ENCODE data around the gene OAS1.
A peak's percentile ranks its signal among the peaks of the same experiment; 100 is the strongest.

OAS1 gene

DNA sequence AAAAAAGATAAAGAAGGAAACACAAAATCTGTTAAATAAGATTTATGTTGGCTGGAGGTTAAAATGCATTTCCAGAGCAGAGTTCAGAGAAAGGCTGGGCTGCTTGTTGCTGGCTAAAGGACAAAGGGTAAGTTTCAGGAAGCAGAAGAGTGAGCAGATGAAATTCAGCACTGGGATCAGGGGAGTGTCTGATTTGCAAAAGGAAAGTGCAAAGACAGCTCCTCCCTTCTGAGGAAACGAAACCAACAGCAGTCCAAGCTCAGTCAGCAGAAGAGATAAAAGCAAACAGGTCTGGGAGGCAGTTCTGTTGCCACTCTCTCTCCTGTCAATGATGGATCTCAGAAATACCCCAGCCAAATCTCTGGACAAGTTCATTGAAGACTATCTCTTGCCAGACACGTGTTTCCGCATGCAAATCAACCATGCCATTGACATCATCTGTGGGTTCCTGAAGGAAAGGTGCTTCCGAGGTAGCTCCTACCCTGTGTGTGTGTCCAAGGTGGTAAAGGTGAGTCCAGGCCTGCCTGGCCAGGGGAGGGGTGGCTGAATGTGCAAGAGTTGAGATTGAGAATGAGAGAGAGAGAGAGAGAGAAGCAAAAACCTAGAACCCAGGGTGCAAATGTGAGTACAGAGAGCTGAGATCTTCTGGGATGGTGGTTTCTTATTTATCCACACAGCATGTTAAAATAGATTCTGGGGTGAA, at the start of gene OAS1:
TSS of gene OAS1 (plus strand) at position 251 of the 703 bp plus-strand sequence. CDS start at position 329, 78 bp downstream.
- TF ChIP-seq, protein P1, sequence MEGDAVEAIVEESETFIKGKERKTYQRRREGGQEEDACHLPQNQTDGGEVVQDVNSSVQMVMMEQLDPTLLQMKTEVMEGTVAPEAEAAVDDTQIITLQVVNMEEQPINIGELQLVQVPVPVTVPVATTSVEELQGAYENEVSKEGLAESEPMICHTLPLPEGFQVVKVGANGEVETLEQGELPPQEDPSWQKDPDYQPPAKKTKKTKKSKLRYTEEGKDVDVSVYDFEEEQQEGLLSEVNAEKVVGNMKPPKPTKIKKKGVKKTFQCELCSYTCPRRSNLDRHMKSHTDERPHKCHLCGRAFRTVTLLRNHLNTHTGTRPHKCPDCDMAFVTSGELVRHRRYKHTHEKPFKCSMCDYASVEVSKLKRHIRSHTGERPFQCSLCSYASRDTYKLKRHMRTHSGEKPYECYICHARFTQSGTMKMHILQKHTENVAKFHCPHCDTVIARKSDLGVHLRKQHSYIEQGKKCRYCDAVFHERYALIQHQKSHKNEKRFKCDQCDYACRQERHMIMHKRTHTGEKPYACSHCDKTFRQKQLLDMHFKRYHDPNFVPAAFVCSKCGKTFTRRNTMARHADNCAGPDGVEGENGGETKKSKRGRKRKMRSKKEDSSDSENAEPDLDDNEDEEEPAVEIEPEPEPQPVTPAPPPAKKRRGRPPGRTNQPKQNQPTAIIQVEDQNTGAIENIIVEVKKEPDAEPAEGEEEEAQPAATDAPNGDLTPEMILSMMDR (IDR thresholded peaks at IDR 0.05; ENCODE audit: insufficient read depth, low read length, poor library complexity, severe bottlenecking): no peak
- Histone ChIP-seq H3K36me3 (ENCODE audit: control insufficient read depth, insufficient read depth, low read length) (peaks cover 13% of the 10 kb centered on the region), H3K4me3 (replicated peaks; ENCODE audit: low read depth, low read length) (peak within 1 kb of the TSS; percentile 76), H3K27me3 (replicated peaks; ENCODE audit: control insufficient read depth, insufficient read depth, low read length) (no peaks in the 10 kb centered on the region)
- DNase-seq (ENCODE audit: extremely low read depth, insufficient read length): peak; percentile 48

DNA sequence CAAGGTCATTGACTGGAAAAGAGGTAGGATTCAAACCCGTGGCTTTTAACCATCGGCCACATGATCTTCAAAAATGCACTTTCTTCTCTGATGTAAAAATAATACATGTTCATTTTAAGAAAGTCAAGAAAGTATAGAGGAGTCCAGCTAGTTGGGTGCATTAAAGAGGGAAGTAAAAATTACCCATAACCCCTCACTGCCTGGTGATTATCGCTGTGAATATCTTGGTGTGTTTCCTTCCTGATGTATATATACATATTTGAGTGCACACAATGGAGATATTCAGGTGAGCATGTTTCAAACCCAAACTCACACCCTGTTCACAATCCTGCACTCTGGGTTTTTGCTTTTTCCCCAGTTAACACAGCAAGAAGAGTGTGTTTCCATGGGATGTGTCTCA, 47.5 kb upstream of the OAS1 start:
- Histone ChIP-seq H3K27me3 (replicated peaks; ENCODE audit: control insufficient read depth, insufficient read depth, low read length) (no peaks in the 10 kb centered on the region; the same call in 1 of the 2 replicates), H3K36me3 (ENCODE audit: control insufficient read depth, insufficient read depth, low read length) (no peaks in the 10 kb centered on the region), H3K4me3 (replicated peaks; ENCODE audit: low read depth, low read length) (no peak overlapping the region)
- no peak for DNase-seq (ENCODE audit: extremely low read depth, insufficient read length)
- TF ChIP-seq, protein P1 (IDR thresholded peaks at IDR 0.05; ENCODE audit: insufficient read depth, low read length, poor library complexity, severe bottlenecking): no peak

DNA sequence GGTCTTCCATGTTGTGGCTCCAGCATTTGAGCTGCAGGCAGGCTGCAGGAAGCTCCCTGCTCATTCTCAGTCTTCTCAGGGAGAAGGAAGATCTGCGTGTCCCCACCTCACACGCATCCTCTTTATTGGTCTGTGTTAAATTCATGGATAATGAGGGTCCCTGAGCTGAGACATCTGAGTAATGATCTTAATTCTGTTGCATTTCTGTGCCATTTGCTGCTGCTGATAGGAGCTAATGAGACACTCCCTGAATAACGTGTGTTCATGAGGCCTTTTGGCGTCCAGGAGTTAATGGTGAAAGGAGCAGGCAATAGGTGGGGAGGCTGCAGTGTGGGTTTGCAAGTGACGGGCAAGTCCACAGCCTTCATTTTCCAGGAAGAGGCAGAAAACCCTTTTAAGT, 46.6 kb upstream of the OAS1 start:
- no peaks in the 10 kb centered on the region for H3K36me3 ChIP-seq (ENCODE audit: control insufficient read depth, insufficient read depth, low read length)
- no peak overlapping the region for H3K4me3 ChIP-seq (replicated peaks; ENCODE audit: low read depth, low read length)
- DNase-seq (ENCODE audit: extremely low read depth, insufficient read length): no peak
- TF ChIP-seq, protein P1 (IDR thresholded peaks at IDR 0.05; ENCODE audit: insufficient read depth, low read length, poor library complexity, severe bottlenecking): no peak
- no peaks in the 10 kb centered on the region; the same call in 1 of the 2 replicates for H3K27me3 ChIP-seq (replicated peaks; ENCODE audit: control insufficient read depth, insufficient read depth, low read length)

DNA sequence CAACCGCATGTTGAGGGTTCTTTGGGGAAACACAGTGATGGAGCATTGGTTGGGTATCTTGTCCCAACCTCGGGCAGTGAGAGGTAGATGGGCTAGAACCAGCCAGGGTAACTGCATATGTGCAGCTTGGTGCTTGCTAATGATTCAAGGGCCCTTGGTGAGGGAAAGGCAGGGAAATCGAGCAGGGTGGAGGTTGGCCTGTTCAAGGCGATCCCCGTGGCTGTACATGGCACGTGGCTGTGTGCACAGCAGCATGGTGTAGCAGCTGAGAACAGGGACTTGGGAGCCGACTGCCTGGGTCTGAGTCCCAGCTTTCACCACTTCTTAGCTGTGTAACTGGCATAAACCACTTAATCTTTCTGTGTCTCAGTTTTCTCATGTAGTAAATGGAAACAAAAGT, 45.5 kb upstream of the OAS1 start:
- no peak overlapping the region for H3K4me3 ChIP-seq (replicated peaks; ENCODE audit: low read depth, low read length)
- no peaks in the 10 kb centered on the region; the same call in 1 of the 2 replicates for H3K27me3 ChIP-seq (replicated peaks; ENCODE audit: control insufficient read depth, insufficient read depth, low read length)
- TF ChIP-seq, protein P1 (IDR thresholded peaks at IDR 0.05; ENCODE audit: insufficient read depth, low read length, poor library complexity, severe bottlenecking): no peak
- H3K36me3 ChIP-seq (ENCODE audit: control insufficient read depth, insufficient read depth, low read length): no peaks in the 10 kb centered on the region
- no peak for DNase-seq (ENCODE audit: extremely low read depth, insufficient read length)

DNA sequence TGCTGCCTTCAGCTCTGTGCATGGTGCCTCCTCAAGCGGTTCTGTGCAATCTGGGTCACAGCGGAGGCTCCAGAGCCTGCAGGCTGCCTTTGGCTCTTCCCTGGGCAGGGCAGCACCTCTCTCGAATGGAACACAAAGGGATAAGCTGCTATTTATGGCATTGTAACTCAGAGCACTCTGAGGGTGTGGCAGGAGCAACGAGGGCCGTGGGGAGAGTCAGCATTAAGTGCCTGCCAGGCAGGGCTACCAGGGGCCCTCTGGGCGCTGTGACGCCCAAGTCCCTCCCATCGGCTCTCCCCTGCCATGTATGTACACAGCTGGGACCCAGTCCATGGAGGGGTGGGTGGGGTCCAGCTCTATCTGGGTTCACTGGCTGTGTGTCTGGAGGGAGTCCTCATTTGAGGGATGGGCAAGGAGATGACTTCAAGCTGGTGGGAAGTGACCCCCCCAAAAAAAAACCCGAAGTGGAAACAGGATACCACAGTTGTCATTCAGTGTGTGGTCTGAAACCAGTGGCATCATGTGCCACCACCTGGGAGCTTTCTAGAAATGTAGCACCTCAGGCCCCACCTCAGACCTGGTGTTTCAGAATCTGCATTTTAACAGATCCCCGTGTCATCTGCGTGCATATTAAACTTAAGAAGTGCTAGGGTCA, 44.0 kb upstream of the OAS1 start:
- Histone ChIP-seq H3K27me3 (replicated peaks; ENCODE audit: control insufficient read depth, insufficient read depth, low read length) (no peaks in the 10 kb centered on the region; the same call in 1 of the 2 replicates), H3K36me3 (ENCODE audit: control insufficient read depth, insufficient read depth, low read length) (no peaks in the 10 kb centered on the region)

More for the DNA sequence above, 44.0 kb upstream of the OAS1 start:
- no peak for DNase-seq (ENCODE audit: extremely low read depth, insufficient read length)
- no peak overlapping the region for H3K4me3 ChIP-seq (replicated peaks; ENCODE audit: low read depth, low read length)
- TF ChIP-seq, protein P1 (IDR thresholded peaks at IDR 0.05; ENCODE audit: insufficient read depth, low read length, poor library complexity, severe bottlenecking): no peak
